Lower lobe of right lung (tissue), 2 donors: ENCODE measurements around the gene EPB41L4A. TPM values are rescaled to one million over a fixed set of nuclear protein-coding genes. Genes with fewer than 3 reads are reported as not detected.

Experiments
- ATAC-seq, 2 donors: fragments of 200-7000 bp; cut with Tn5 transposase; one replicate each; pipeline ENCODE4 v1.9.1; 2020 to 2022; ENCODE audit warnings: mild to moderate bottlenecking in 2 of 2, moderate library complexity in 2 of 2
- DNase-seq: peaks from one replicate; pipeline ENCODE4 v3.0.0-alpha.2; 2020
- H3K27ac ChIP-seq: fragments of 200-600 bp; one replicate; pipeline ENCODE4 v1.8.0; 2022
- H3K27me3 ChIP-seq: fragments of 200-600 bp; one replicate; pipeline ENCODE4 v1.8.0; 2022; ENCODE audit warnings: low read depth
- H3K36me3 ChIP-seq: fragments of 200-600 bp; one replicate; pipeline ENCODE4 v1.8.0; 2022; ENCODE audit warnings: mild to moderate bottlenecking
- H3K4me1 ChIP-seq: fragments of 200-600 bp; one replicate; pipeline ENCODE4 v1.8.0; 2022
- H3K4me3 ChIP-seq: fragments of 200-600 bp; one replicate; pipeline ENCODE4 v1.8.0; 2022; ENCODE audit warnings: mild to moderate bottlenecking
- H3K9me3 ChIP-seq: fragments of 200-600 bp; one replicate; pipeline ENCODE4 v1.8.0; 2022
- intact Hi-C: fragments of 100-400 bp; cut with DNase I; formaldehyde crosslinking; loops from one replicate; pipeline ENCODE4 v1.11.0; 2022
- total RNA-seq: library from RNA; stranded (reverse); fragmentation: NEBNext Ultra II Directional; extraction: Animal tissue kit (Norgen Biotek cat#: 25700); gene quantifications from one replicate; pipeline ENCODE4 v1.2.1, GENCODE V29; 2021
- TF ChIP-seq, protein P1 (sequence below): fragments of 200-600 bp; IDR thresholded peaks from one replicate; pipeline ENCODE4 v1.8.0; 2022; ENCODE audit warnings: antibody characterized with exemption, mild to moderate bottlenecking
- donor health status: DM: no; HTN: yes; CAD: no; lungs with severe emphysema.

EPB41L4A gene
- total RNA-seq, 1 donor from 2014 or later: 44.8 TPM

- Histone ChIP-seq H3K27ac (no peak overlapping the region), H3K4me1 (no peaks in the 10 kb centered on the region), H3K4me3 (no peak overlapping the region), H3K9me3 (no peaks in the 10 kb centered on the region), H3K27me3 (no peaks in the 10 kb centered on the region), H3K36me3 (no peaks in the 10 kb centered on the region)
- TF ChIP-seq, protein P1, sequence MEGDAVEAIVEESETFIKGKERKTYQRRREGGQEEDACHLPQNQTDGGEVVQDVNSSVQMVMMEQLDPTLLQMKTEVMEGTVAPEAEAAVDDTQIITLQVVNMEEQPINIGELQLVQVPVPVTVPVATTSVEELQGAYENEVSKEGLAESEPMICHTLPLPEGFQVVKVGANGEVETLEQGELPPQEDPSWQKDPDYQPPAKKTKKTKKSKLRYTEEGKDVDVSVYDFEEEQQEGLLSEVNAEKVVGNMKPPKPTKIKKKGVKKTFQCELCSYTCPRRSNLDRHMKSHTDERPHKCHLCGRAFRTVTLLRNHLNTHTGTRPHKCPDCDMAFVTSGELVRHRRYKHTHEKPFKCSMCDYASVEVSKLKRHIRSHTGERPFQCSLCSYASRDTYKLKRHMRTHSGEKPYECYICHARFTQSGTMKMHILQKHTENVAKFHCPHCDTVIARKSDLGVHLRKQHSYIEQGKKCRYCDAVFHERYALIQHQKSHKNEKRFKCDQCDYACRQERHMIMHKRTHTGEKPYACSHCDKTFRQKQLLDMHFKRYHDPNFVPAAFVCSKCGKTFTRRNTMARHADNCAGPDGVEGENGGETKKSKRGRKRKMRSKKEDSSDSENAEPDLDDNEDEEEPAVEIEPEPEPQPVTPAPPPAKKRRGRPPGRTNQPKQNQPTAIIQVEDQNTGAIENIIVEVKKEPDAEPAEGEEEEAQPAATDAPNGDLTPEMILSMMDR: no peak
- DNase-seq (no peak), ATAC-seq (peak; percentile 27 to 53)
- intact Hi-C loops: no loop called here
Measured at GRCh38 chr5:112253478-112254250, 165.4 kb downstream of the EPB41L4A start.

- H3K27ac ChIP-seq: no peak overlapping the region
- no peak for DNase-seq
- intact Hi-C loops: no loop called here
- no peak overlapping the region for H3K4me3 ChIP-seq
- H3K27me3 ChIP-seq: no peaks in the 10 kb centered on the region
- H3K9me3 ChIP-seq: no peaks in the 10 kb centered on the region
- TF ChIP-seq, protein P1: no peak
- no peak for ATAC-seq
- H3K4me1 ChIP-seq: no peaks in the 10 kb centered on the region
- no peaks in the 10 kb centered on the region for H3K36me3 ChIP-seq
Measured at GRCh38 chr5:112250551-112250950, 168.5 kb downstream of the EPB41L4A start.

DNA sequence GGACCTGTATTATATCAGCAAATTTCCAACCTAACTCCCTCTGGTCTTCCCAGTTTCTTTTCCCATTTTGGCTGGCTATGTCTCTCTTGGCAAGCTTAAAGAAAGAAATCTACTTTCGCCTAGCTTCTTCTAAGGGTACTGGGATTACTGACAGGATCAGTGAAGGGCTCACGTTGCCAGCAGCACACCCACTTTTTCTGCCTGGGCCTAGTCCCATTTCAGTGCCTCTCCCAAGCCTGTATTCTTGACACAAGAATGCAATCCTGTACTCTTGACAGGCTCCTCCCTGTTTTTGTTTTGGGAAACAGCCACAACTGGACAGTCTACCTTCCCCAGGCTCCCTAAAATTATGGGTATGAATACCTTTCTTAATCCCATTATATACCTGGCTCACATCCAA is 170.5 kb downstream of the EPB41L4A start:
- TF ChIP-seq, protein P1: no peak
- DNase-seq: no peak
- ATAC-seq: peak; percentile 23 to 59
- Histone ChIP-seq H3K4me3 (no peak overlapping the region), H3K36me3 (no peaks in the 10 kb centered on the region), H3K4me1 (no peaks in the 10 kb centered on the region), H3K9me3 (no peaks in the 10 kb centered on the region), H3K27ac (no peak overlapping the region), H3K27me3 (no peaks in the 10 kb centered on the region)
- intact Hi-C loops: no loop called here

- intact Hi-C loops: no loop called here
- no peak overlapping the region for H3K4me3 ChIP-seq
- H3K36me3 ChIP-seq: no peaks in the 10 kb centered on the region
- no peaks in the 10 kb centered on the region for H3K27me3 ChIP-seq
- TF ChIP-seq, protein P1: no peak
- no peak overlapping the region for H3K27ac ChIP-seq
- DNase-seq (no peak), ATAC-seq (peak in 1 of 2 donors; percentile 62)
- H3K9me3 ChIP-seq: no peaks in the 10 kb centered on the region
- H3K4me1 ChIP-seq: no peaks in the 10 kb centered on the region
Measured at GRCh38 chr5:112247960-112248359, 171.1 kb downstream of the EPB41L4A start.

- TF ChIP-seq, protein P1: no peak
- H3K4me3 ChIP-seq: no peak overlapping the region
- H3K27ac ChIP-seq: no peak overlapping the region
- DNase-seq: no peak
- ATAC-seq: no peak
- H3K4me1 ChIP-seq: no peaks in the 10 kb centered on the region
- H3K36me3 ChIP-seq: no peaks in the 10 kb centered on the region
- no peaks in the 10 kb centered on the region for H3K27me3 ChIP-seq
- H3K9me3 ChIP-seq: no peaks in the 10 kb centered on the region
- intact Hi-C loops: no loop called here
Measured at GRCh38 chr5:112245656-112246055, 173.4 kb downstream of the EPB41L4A start.
